ENCODE measurements around the gene SYT1. TPM values are rescaled to one million over a fixed set of nuclear protein-coding genes. Genes with fewer than 3 reads are reported as not detected.

SYT1 gene
- total RNA-seq, 1 experiment from 2014 or later, result 80.9 TPM

- BruUV-seq (replicated peaks), result no TSS peak
These were observed 590.7 kb downstream of the SYT1 start for GRCh38 chr12:79455286-79455685.

GRCh38 chr12:79482323-79482722, 617.7 kb downstream of the SYT1 start:
- intact Hi-C loops (cut with micrococcal nuclease; ENCODE audit: unreplicated experiment), result no loop called here
- Histone ChIP-seq H3K4me3 (ENCODE audit: low read depth, low read length, poor library complexity, severe bottlenecking) (no peak overlapping the region), H3K27me3 (replicated peaks; ENCODE audit: insufficient read depth, low read depth, low read length, poor library complexity) (no peaks in the 10 kb centered on the region), H3K9me3 (ENCODE audit: low read depth, low read length, poor library complexity, severe bottlenecking) (no peaks in the 10 kb centered on the region), H3K36me3 (ENCODE audit: insufficient read depth, low read length, poor library complexity, severe bottlenecking) (no peaks in the 10 kb centered on the region), H3K27ac (ENCODE audit: low read depth, low read length, poor library complexity, severe bottlenecking) (no peak overlapping the region), H3K4me1 (ENCODE audit: insufficient read depth, low read length, poor library complexity, severe bottlenecking) (no peaks in the 10 kb centered on the region)
- POLR2A ChIA-PET (ENCODE audit: low non-redundant PET), result no interaction called here
- no peak for DNase-seq (ENCODE audit: low spot score)
- CTCF ChIA-PET, result no interaction called here
- no TSS peak for BruUV-seq (replicated peaks)
- TF ChIP-seq EZH2 (IDR thresholded peaks at IDR 0.05; ENCODE audit: borderline replicate concordance, low read depth, low read length, poor library complexity, severe bottlenecking) (no peak), CTCF (conservative IDR thresholded peaks at IDR 0.05; ENCODE audit: low read depth, low read length) (no peak)

More at GRCh38 chr12:79455286-79455685, 590.7 kb downstream of the SYT1 start:
- CTCF ChIA-PET, result no interaction called here
- no peak for DNase-seq (ENCODE audit: low spot score)
- TF ChIP-seq CTCF (conservative IDR thresholded peaks at IDR 0.05; ENCODE audit: low read depth, low read length) (no peak), EZH2 (IDR thresholded peaks at IDR 0.05; ENCODE audit: borderline replicate concordance, low read depth, low read length, poor library complexity, severe bottlenecking) (no peak)
- Histone ChIP-seq H3K4me1 (ENCODE audit: insufficient read depth, low read length, poor library complexity, severe bottlenecking) (no peaks in the 10 kb centered on the region), H3K36me3 (ENCODE audit: insufficient read depth, low read length, poor library complexity, severe bottlenecking) (peaks cover 5% of the 10 kb centered on the region), H3K27me3 (replicated peaks; ENCODE audit: insufficient read depth, low read depth, low read length, poor library complexity) (no peaks in the 10 kb centered on the region), H3K27ac (ENCODE audit: low read depth, low read length, poor library complexity, severe bottlenecking) (no peak overlapping the region), H3K9me3 (ENCODE audit: low read depth, low read length, poor library complexity, severe bottlenecking) (no peaks in the 10 kb centered on the region), H3K4me3 (ENCODE audit: low read depth, low read length, poor library complexity, severe bottlenecking) (no peak overlapping the region)
- POLR2A ChIA-PET (ENCODE audit: low non-redundant PET), result interaction anchor here (0.6 kb wide), 1 partner anchor 98 kb away, joined by 4 read pairs; no protein-coding TSS in a partner anchor
- intact Hi-C loops (cut with micrococcal nuclease; ENCODE audit: unreplicated experiment), result no loop called here

- Histone ChIP-seq H3K27ac (ENCODE audit: low read depth, low read length, poor library complexity, severe bottlenecking) (no peak overlapping the region), H3K36me3 (ENCODE audit: insufficient read depth, low read length, poor library complexity, severe bottlenecking) (no peaks in the 10 kb centered on the region), H3K4me1 (ENCODE audit: insufficient read depth, low read length, poor library complexity, severe bottlenecking) (no peaks in the 10 kb centered on the region), H3K4me3 (ENCODE audit: low read depth, low read length, poor library complexity, severe bottlenecking) (no peak overlapping the region), H3K27me3 (replicated peaks; ENCODE audit: insufficient read depth, low read depth, low read length, poor library complexity) (no peaks in the 10 kb centered on the region), H3K9me3 (ENCODE audit: low read depth, low read length, poor library complexity, severe bottlenecking) (no peaks in the 10 kb centered on the region)
- ChIA-PET POLR2A (ENCODE audit: low non-redundant PET) (no interaction called here), CTCF (no interaction called here)
- DNase-seq (ENCODE audit: low spot score), result no peak
- intact Hi-C loops (cut with micrococcal nuclease; ENCODE audit: unreplicated experiment), result no loop called here
- TF ChIP-seq EZH2 (IDR thresholded peaks at IDR 0.05; ENCODE audit: borderline replicate concordance, low read depth, low read length, poor library complexity, severe bottlenecking) (no peak), CTCF (conservative IDR thresholded peaks at IDR 0.05; ENCODE audit: low read depth, low read length) (no peak)
- no TSS peak for BruUV-seq (replicated peaks)
These were observed 618.3 kb downstream of the SYT1 start for GRCh38 chr12:79482921-79483320.

Measured in A673 (cell line).